Testis (tissue), 2 donors: ENCODE results near the gene ANO10.

Experiments used
- CTCF ChIP-seq, 3 experiments: fragments of 450-650 bp in 2 of 3; fragments of 200-600 bp in 1 of 3; sonication (generic) in 1 of 3; IDR thresholded peaks; one replicate each; pipeline ENCODE4 v1.5.1; 2016 to 2019; ENCODE audit warnings: antibody characterized with exemption in 3 of 3, mild to moderate bottlenecking in 2 of 3, moderate library complexity in 1 of 3
- POLR2A ChIP-seq: fragments of 450-650 bp; IDR thresholded peaks from one replicate; pipeline ENCODE4 v1.6.1; 2017; ENCODE audit warnings: antibody characterized with exemption, mild to moderate bottlenecking, moderate library complexity

- no peak for TF ChIP-seq POLR2A
- no peak for TF ChIP-seq CTCF (IDR thresholded peaks at IDR 0.05)
Measured at GRCh38 chr3:43540624-43541023, 81.2 kb downstream of the ANO10 start.
